ENCODE measurements around the gene AK8.

Gene AK8

DNA sequence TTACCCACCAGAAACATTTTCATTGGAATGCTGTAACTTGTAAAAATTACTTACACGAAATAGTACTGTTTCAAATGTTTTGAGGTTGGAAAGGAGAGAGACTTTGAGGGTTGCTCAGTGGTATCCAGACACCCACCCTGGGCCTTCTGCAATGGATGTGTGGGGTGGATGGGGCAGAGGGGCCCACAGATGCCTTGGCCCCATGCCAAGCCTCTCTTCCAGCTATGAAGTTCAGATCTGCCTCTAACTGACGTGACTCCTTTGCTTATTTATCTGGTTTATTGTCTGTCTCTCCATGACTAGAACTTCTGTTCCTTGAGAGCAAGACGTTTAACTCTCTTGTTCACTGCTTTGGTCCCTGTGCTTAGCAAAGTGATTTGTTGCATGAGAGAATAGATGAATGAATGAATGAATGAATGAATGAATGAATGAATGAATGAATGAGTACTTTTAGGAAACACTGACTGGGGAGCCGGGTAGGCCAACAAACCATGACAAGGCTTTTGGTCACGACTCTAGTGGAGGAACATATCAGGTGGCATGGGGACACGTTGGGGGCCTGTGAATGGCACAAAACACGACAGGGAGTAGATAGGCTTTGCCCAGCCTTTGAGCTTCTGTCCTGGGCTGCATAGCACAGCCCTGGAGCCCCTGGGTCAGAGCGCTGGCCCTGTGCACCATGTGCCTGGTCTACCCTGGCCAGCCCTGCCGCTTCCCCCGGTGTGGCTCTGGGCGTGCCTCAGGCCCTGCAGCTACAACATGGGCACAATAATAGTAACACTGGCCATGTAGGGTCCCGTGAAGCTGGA is 31.8 kb downstream of the AK8 start:
- no peak for TF ChIP-seq CTCF (IDR thresholded peaks at IDR 0.05; ENCODE audit: low read depth, low read length)
- DNase-seq = no peak
- H3K27me3 ChIP-seq (ENCODE audit: insufficient read depth, low read depth, severe bottlenecking) = no peaks in the 10 kb centered on the region
- no peak overlapping the region for H3K4me3 ChIP-seq (ENCODE audit: low read depth, low read length)
- no peaks in the 10 kb centered on the region for H3K36me3 ChIP-seq
- H3K9me3 ChIP-seq (ENCODE audit: severe bottlenecking) = peaks cover 4% of the 10 kb centered on the region
- H3K27ac ChIP-seq = no peak overlapping the region

DNA sequence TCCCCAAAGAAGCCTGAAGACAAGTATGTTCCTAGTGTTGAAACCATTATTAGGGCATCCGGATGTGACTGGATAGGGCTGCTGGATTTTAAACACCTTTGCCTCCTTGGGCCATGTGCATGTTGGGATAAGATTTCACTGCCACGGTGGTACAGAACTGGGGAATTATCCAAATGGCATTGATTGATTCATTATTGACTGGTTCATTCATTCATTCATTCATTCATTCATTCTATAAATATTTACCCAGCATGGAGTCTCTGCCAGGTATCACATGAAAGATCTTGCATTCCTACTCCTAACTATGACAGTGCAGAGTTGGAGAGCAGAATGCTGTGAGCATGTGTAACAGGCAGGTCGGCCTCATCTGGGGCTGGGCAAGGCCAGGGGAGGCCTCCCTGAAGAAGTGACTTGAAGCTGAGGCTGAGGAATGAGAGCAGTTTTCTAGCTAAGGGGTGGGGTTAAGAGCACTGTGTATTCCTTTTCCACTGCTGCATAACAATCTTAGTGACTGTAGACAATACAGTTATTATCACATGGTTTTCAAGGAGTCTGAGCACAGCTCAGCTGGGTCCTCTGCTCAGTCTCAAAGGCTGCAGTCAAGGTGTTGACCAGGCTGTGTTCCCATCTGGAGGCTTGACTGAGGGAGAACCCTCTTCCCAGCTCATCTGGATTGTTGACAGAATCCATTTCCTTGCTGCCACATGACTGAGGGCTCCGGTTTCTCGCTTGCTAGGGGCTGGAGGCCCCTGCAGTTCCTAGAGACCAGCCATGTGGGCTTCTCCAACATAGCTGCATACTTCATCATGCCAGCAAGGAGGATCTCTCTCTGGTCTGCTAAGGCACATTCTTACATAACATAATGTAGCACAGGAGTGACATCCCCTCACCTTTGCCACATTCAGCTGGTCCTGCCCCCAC is 35.7 kb downstream of the AK8 start:
- no peak overlapping the region for H3K27ac ChIP-seq
- no peak for DNase-seq
- H3K27me3 ChIP-seq (ENCODE audit: insufficient read depth, low read depth, severe bottlenecking) = no peaks in the 10 kb centered on the region
- no peak for TF ChIP-seq CTCF (IDR thresholded peaks at IDR 0.05; ENCODE audit: low read depth, low read length)
- H3K9me3 ChIP-seq (ENCODE audit: severe bottlenecking) = peaks cover 4% of the 10 kb centered on the region
- H3K4me3 ChIP-seq (ENCODE audit: low read depth, low read length) = no peak overlapping the region
- H3K36me3 ChIP-seq = no peaks in the 10 kb centered on the region

- no peak for TF ChIP-seq CTCF (IDR thresholded peaks at IDR 0.05; ENCODE audit: low read depth, low read length)
- Histone ChIP-seq H3K4me3 (ENCODE audit: low read depth, low read length) (no peak overlapping the region), H3K9me3 (ENCODE audit: severe bottlenecking) (no peaks in the 10 kb centered on the region), H3K27me3 (ENCODE audit: insufficient read depth, low read depth, severe bottlenecking) (no peaks in the 10 kb centered on the region), H3K36me3 (no peaks in the 10 kb centered on the region), H3K27ac (no peak overlapping the region)
- DNase-seq = no peak
These were observed 37.1 kb downstream of the AK8 start for GRCh38 chr9:132840980-132841379.

GRCh38 chr9:132838291-132838690 is 39.8 kb downstream of the AK8 start:
- H3K27ac ChIP-seq = no peak overlapping the region
- no peaks in the 10 kb centered on the region for H3K9me3 ChIP-seq (ENCODE audit: severe bottlenecking)
- no peaks in the 10 kb centered on the region for H3K27me3 ChIP-seq (ENCODE audit: insufficient read depth, low read depth, severe bottlenecking)
- no peak for TF ChIP-seq CTCF (IDR thresholded peaks at IDR 0.05; ENCODE audit: low read depth, low read length)
- H3K36me3 ChIP-seq = no peaks in the 10 kb centered on the region
- no peak overlapping the region for H3K4me3 ChIP-seq (ENCODE audit: low read depth, low read length)
- no peak for DNase-seq

DNA sequence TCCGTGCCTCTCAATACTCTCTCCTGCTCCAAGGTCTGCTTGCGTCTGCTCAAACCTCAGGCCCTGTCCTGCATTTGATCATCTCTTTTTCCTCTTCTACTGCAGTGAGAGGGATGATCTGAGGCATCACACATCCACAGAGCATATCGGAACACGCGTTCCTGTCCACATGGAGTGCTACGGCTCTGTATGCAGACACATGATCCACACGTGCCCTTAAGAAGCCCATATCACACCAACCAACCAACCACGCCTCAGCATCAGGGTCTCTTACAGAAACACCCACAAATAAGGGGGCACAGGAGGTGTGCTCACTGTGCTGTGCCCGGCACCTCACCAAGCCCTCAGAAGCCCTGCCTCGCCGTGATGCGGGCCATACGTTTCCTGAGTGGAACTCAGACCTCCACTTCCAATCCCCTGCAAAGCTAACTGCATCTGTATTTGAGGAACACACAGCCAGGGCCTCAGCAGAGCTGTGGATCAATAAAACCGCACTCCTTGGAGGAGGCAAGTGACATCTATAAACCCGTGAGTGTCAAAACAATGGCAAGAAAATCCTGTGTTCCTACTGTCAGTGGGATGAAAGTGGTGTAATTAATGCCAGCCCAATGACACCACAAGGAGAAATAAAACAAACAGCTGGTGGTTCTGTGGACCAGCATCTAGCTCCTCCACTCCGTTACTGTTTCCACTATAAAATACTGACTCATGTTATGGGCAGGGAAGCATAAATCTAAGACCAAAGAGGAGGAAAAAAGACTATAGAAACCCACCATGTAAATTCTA is 40.4 kb downstream of the AK8 start:
- no peak overlapping the region for H3K27ac ChIP-seq
- H3K9me3 ChIP-seq (ENCODE audit: severe bottlenecking) = no peaks in the 10 kb centered on the region
- no peak overlapping the region for H3K4me3 ChIP-seq (ENCODE audit: low read depth, low read length)
- no peak for DNase-seq
- H3K36me3 ChIP-seq = no peaks in the 10 kb centered on the region
- no peaks in the 10 kb centered on the region for H3K27me3 ChIP-seq (ENCODE audit: insufficient read depth, low read depth, severe bottlenecking)
- no peak for TF ChIP-seq CTCF (IDR thresholded peaks at IDR 0.05; ENCODE audit: low read depth, low read length)
